ENCODE data around the gene SENP5.

The SENP5 gene

DNA sequence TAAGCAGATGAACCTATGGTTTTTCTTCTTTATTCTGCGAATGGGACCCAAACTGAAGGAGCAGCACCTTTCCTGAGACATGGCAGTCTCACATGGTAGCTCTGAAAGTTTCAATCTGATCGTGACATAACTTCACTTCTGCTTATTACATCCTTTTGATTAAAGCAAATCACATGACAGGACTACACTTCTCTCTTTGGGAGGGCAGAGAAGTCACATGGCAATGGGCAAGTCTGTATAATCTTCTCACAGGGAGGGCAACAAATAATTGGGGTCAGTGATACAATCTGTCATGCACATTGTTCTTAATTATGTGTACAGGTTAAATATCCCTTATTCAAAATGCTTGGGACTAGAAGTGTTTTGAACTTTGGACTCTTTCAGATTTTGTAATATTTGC is 53.0 kb downstream of the SENP5 start:
- Histone ChIP-seq H3K4me3 (ENCODE audit: low read depth, low read length) (no peak overlapping the region), H3K27ac (ENCODE audit: low read depth, low read length) (no peak overlapping the region), H3K36me3 (ENCODE audit: control insufficient read depth, insufficient read depth, low read length) (peaks cover 12% of the 10 kb centered on the region), H3K27me3 (ENCODE audit: control insufficient read depth, insufficient read depth, low read length) (no peaks in the 10 kb centered on the region), H3K4me1 (ENCODE audit: control insufficient read depth, insufficient read depth, low read length) (no peaks in the 10 kb centered on the region), H3K9me3 (ENCODE audit: control insufficient read depth, insufficient read depth, low read depth, low read length) (no peaks in the 10 kb centered on the region), H3K9ac (ENCODE audit: low read length) (no peak overlapping the region)

DNA sequence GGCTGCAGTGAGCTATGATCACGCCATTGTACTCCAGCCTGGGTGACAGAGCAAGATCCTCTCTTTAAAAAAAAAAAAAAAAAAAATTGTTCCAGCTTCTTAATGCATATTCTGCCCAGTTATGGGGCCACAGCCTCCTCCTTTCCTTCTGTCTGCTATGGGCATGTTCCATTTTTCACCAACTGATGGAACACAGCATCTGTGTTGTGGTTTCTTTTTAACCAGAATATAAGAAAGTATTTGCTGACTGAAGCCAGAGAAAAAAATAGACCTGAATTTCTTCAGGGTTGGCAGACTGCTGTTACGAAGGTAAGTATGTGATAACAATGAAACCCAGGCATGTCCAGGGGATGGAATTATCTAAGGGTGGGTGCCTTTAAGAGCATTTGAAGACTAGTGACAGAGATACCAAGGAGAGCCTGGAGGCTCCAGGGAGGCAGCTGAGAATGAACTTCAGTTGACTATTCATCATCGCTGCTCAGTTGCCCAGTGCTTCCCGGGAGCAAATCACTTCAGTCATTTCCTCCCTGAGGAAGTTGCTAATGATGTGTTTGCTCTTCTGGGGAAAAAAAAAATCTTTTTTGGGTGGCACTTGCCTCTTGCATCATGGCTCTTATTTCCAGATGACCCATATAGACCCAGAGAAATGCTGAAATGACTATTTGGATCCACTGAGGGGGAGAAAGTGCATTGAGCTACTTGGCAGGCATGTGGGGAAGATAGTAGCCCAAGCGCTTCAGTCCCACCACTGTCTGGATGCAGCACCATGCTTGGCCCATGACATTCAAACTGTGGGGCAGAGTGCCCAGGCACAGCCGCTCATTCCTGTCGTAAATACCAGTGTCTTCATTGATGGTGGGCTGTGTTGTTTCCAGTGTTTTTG is 60.1 kb downstream of the SENP5 start:
- H3K9me3 ChIP-seq (ENCODE audit: control insufficient read depth, insufficient read depth, low read depth, low read length): no peaks in the 10 kb centered on the region
- peaks cover 44% of the 10 kb centered on the region for H3K36me3 ChIP-seq (ENCODE audit: control insufficient read depth, insufficient read depth, low read length)
- no peak overlapping the region for H3K9ac ChIP-seq (ENCODE audit: low read length)
- no peak overlapping the region for H3K4me3 ChIP-seq (ENCODE audit: low read depth, low read length)
- 0 out of 2 replicates have a peak overlapping the region, but pooled peaks have one; percentile 9 for H3K27ac ChIP-seq (ENCODE audit: low read depth, low read length)
- H3K27me3 ChIP-seq (ENCODE audit: control insufficient read depth, insufficient read depth, low read length): no peaks in the 10 kb centered on the region
- peaks cover 8% of the 10 kb centered on the region; the same call in 1 of the 2 replicates for H3K4me1 ChIP-seq (ENCODE audit: control insufficient read depth, insufficient read depth, low read length)

DNA sequence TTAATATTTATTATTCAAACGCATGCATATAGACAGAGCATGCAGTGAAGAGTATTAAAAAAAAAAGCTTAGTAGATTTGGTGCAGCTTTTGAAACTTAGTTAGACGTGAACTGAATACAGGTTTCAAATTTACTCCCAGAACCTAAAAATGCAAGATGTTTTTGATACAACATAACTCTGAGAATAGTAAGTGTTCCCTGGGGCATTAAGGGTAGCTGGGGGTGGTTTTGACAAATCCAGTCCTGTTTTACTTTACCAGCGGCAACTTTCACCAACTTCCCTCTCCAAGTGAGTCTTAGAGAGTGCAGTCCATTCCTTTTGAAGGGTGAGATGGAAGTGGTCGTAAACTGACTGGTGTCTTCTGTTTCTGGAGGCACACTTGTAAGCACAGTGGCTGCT is 63.4 kb downstream of the SENP5 start:
- H3K9me3 ChIP-seq (ENCODE audit: control insufficient read depth, insufficient read depth, low read depth, low read length): no peaks in the 10 kb centered on the region
- no peak overlapping the region for H3K27ac ChIP-seq (ENCODE audit: low read depth, low read length)
- H3K4me3 ChIP-seq (ENCODE audit: low read depth, low read length): no peak overlapping the region
- H3K27me3 ChIP-seq (ENCODE audit: control insufficient read depth, insufficient read depth, low read length): no peaks in the 10 kb centered on the region
- H3K36me3 ChIP-seq (ENCODE audit: control insufficient read depth, insufficient read depth, low read length): peaks cover 70% of the 10 kb centered on the region
- no peak overlapping the region for H3K9ac ChIP-seq (ENCODE audit: low read length)
- peaks cover 8% of the 10 kb centered on the region; the same call in 1 of the 2 replicates for H3K4me1 ChIP-seq (ENCODE audit: control insufficient read depth, insufficient read depth, low read length)

DNA sequence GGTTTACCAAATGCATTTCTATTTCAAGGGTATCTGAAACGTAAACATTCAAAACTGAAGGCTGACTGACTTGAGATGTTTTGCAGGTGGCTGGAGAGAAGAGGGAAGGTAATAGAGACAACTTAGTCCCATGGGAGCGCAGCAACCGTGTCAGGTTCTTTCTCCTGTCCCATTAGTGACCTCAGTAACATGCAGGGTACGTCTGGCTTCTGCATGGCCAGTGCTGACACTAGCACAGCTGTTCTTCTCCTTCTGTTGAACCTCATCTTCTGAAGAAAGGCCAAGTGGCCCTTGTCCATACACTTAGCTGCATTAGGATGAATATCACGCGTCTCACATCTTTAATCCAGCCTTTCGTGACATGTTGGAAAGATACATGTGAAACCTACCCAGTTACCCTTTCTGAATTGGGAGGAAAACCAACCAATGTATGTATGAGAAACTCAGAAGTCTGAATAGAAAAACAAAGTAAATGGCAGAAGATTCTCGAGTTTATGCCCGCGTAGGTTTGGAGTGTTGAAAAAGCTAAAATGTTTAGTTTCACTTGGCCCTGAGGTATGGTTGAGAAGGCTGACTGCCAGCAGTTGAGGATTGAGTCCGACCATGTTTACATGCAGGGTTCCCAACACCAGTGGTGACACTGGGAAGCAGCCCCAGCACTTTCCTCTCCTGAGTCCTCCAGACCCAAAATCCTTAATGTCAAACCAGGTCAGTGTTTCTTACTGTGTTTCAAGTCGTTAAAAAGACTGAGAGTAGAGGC is 64.3 kb downstream of the SENP5 start:
- no peaks in the 10 kb centered on the region for H3K9me3 ChIP-seq (ENCODE audit: control insufficient read depth, insufficient read depth, low read depth, low read length)
- H3K4me3 ChIP-seq (ENCODE audit: low read depth, low read length): no peak overlapping the region
- H3K4me1 ChIP-seq (ENCODE audit: control insufficient read depth, insufficient read depth, low read length): peaks cover 8% of the 10 kb centered on the region; the same call in 1 of the 2 replicates
- no peak overlapping the region for H3K27ac ChIP-seq (ENCODE audit: low read depth, low read length)
- peaks cover 79% of the 10 kb centered on the region for H3K36me3 ChIP-seq (ENCODE audit: control insufficient read depth, insufficient read depth, low read length)
- no peak overlapping the region for H3K9ac ChIP-seq (ENCODE audit: low read length)
- H3K27me3 ChIP-seq (ENCODE audit: control insufficient read depth, insufficient read depth, low read length): no peaks in the 10 kb centered on the region

DNA sequence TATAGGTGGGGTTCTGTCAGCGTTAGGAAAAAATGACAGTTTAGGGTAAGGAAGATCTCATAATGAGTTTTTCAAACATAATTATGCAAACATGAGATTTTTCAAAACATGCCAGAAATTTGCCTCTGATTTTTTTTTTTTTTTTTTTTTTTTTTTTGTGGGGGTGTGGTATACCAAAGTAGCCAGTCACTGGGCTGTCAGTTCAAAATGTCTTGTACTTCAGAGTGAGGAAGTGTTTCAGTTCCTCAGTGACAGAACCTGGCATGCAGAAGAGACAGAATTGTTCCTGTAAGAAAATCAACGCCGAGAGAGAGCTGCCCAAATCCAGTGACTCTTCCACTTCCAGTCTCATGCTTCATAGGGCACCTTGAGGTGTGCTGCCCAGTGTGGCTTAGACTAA is 64.9 kb downstream of the SENP5 start:
- Histone ChIP-seq H3K36me3 (ENCODE audit: control insufficient read depth, insufficient read depth, low read length) (peaks cover 85% of the 10 kb centered on the region), H3K27me3 (ENCODE audit: control insufficient read depth, insufficient read depth, low read length) (no peaks in the 10 kb centered on the region), H3K4me1 (ENCODE audit: control insufficient read depth, insufficient read depth, low read length) (peaks cover 6% of the 10 kb centered on the region; the same call in 1 of the 2 replicates), H3K4me3 (ENCODE audit: low read depth, low read length) (no peak overlapping the region), H3K9ac (ENCODE audit: low read length) (no peak overlapping the region), H3K27ac (ENCODE audit: low read depth, low read length) (no peak overlapping the region), H3K9me3 (ENCODE audit: control insufficient read depth, insufficient read depth, low read depth, low read length) (no peaks in the 10 kb centered on the region)

DNA sequence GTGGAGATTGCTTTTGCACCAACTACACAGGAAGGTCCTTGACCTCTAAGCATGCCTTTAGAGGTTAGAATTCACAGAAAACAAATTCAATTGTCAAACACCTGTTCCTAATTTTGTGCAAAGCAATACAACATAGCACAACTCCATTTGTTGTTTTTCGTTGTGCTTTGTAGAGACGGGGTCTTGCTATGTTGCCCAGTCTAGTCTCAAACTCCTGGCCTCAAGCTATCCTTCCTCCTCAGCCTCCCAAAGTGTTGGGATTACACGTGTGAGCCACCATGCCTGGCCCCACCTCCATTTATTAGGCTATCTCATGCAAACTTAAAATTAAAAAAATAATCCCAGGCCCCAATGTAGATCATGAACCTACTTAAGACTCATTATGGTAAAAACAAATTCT is 68.6 kb downstream of the SENP5 start:
- Histone ChIP-seq H3K9me3 (ENCODE audit: control insufficient read depth, insufficient read depth, low read depth, low read length) (no peaks in the 10 kb centered on the region), H3K27ac (ENCODE audit: low read depth, low read length) (no peak overlapping the region), H3K27me3 (ENCODE audit: control insufficient read depth, insufficient read depth, low read length) (no peaks in the 10 kb centered on the region), H3K36me3 (ENCODE audit: control insufficient read depth, insufficient read depth, low read length) (peaks cover 88% of the 10 kb centered on the region), H3K4me1 (ENCODE audit: control insufficient read depth, insufficient read depth, low read length) (peaks cover 5% of the 10 kb centered on the region; the same call in 1 of the 2 replicates), H3K9ac (ENCODE audit: low read length) (no peak overlapping the region), H3K4me3 (ENCODE audit: low read depth, low read length) (no peak overlapping the region)

DNA sequence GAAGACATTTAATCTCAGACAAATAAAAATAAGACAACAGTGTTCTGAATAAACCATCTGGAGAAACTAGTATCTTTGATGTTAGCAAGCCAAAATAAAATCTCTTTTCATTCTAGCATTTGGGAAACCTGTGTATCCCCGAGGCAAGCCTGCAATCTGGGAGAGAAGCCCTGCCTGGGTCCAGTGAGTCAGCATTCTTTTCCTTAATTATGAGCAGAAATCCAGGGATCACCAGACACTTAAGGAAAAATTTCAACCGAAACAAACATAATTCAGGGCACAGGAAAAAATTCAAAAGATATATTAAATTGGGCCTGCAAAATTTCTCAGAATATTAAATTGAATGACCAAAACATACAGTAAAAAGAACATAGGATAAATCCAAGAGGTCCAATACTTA is 70.4 kb downstream of the SENP5 start:
- Histone ChIP-seq H3K27ac (ENCODE audit: low read depth, low read length) (no peak overlapping the region), H3K36me3 (ENCODE audit: control insufficient read depth, insufficient read depth, low read length) (peaks cover 72% of the 10 kb centered on the region)

DNA sequence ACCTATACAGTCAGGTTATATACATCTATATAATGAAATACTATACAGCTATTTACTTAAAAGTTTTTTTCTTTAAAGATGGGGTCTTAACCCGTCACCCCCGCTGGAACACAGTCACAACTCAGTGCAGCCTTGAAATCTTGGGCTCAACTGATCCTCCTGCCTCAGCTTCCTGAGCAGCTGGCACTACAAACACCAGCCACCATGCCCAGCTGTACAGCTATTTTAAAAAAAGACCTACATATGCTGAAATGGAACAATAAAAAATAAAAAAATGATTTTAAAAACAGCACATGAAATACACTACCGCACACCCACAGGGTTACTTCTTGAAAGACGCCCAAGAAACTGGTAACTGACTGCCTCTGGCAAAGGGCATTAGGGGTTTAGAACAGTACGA is 70.9 kb downstream of the SENP5 start:
- Histone ChIP-seq H3K36me3 (ENCODE audit: control insufficient read depth, insufficient read depth, low read length) (peaks cover 68% of the 10 kb centered on the region), H3K27ac (ENCODE audit: low read depth, low read length) (no peak overlapping the region)

More for the DNA sequence above, 70.4 kb downstream of the SENP5 start:
- Histone ChIP-seq H3K9me3 (ENCODE audit: control insufficient read depth, insufficient read depth, low read depth, low read length) (no peaks in the 10 kb centered on the region), H3K9ac (ENCODE audit: low read length) (no peak overlapping the region), H3K27me3 (ENCODE audit: control insufficient read depth, insufficient read depth, low read length) (no peaks in the 10 kb centered on the region), H3K4me1 (ENCODE audit: control insufficient read depth, insufficient read depth, low read length) (peaks cover 5% of the 10 kb centered on the region; the same call in 1 of the 2 replicates), H3K4me3 (ENCODE audit: low read depth, low read length) (no peak overlapping the region)

DNA sequence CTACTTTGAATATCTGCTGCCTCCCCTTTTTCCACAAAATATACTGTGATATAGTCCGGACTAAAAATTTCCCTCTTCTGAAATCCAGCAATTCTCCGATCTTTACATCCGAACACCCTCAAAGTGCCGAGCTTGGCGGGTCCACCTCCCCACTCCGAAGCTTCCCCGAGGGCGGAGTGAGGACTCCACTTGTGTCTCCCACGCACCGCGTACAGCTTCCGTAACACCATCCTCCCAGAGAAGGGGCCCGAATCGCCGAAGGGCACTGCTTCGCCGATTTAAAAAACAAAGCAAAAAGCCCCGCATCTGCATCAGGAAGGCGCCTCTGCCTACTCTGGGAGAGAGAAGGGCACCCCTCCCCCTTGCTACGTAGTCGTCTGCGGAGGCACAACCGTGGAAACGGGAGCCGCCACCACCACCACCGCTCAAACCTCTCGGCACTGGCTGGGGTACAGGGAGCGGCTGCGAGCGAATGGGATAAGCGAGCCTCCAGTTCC is 74.1 kb downstream of the SENP5 start:
- peak overlapping the region; percentile 95 for H3K9ac ChIP-seq (ENCODE audit: low read length)
- no peaks in the 10 kb centered on the region for H3K9me3 ChIP-seq (ENCODE audit: control insufficient read depth, insufficient read depth, low read depth, low read length)
- peak overlapping the region; percentile 80 for H3K4me3 ChIP-seq (ENCODE audit: low read depth, low read length)
- peaks cover 11% of the 10 kb centered on the region for H3K4me1 ChIP-seq (ENCODE audit: control insufficient read depth, insufficient read depth, low read length)
- peaks cover 36% of the 10 kb centered on the region for H3K36me3 ChIP-seq (ENCODE audit: control insufficient read depth, insufficient read depth, low read length)
- H3K27me3 ChIP-seq (ENCODE audit: control insufficient read depth, insufficient read depth, low read length): no peaks in the 10 kb centered on the region
- H3K27ac ChIP-seq (ENCODE audit: low read depth, low read length): peak overlapping the region; percentile 80

More for the DNA sequence above, 70.9 kb downstream of the SENP5 start:
- H3K9ac ChIP-seq (ENCODE audit: low read length): no peak overlapping the region
- no peak overlapping the region for H3K4me3 ChIP-seq (ENCODE audit: low read depth, low read length)
- no peaks in the 10 kb centered on the region for H3K9me3 ChIP-seq (ENCODE audit: control insufficient read depth, insufficient read depth, low read depth, low read length)
- H3K4me1 ChIP-seq (ENCODE audit: control insufficient read depth, insufficient read depth, low read length): peaks cover 8% of the 10 kb centered on the region
- no peaks in the 10 kb centered on the region for H3K27me3 ChIP-seq (ENCODE audit: control insufficient read depth, insufficient read depth, low read length)

DNA sequence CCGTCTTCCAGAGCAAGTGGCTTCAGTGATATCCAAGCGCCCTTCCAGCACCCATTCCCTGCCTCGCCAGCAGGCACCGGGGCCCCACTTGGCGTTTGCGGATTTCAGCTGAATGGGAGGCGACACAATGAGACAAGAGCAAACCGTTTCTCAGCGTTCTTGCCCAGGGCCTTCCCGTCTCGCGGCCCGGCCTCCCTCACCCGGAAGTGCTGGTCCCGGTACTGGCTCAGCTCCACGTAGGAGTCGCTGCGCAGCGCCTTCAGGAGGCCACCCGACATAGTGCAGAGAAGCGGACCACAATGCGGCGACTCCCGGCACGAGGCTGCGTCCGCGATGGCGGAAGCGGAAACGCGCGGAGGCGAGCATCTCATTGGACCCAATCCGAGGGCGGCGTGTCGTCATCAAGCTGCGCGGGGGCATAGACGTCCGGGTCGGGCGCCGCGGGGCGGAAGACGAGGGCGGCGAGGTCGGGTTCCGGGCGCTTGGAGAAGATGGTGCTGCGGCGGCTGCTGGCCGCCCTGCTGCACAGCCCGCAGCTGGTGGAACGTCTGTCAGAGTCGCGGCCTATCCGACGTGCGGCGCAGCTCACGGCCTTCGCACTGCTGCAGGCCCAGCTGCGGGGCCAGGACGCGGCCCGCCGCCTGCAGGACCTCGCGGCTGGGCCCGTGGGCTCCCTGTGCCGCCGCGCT is 74.7 kb downstream of the SENP5 start, which contains the start of gene NCBP2:
NCBP2 (minus strand) TSS at position 303 of the 689 bp plus-strand sequence; CDS start at position 278, 25 bp downstream.
- Histone ChIP-seq H3K4me1 (ENCODE audit: control insufficient read depth, insufficient read depth, low read length) (peaks cover 11% of the 10 kb centered on the region), H3K4me3 (ENCODE audit: low read depth, low read length) (peak within 1 kb of the TSS; percentile 80), H3K9me3 (ENCODE audit: control insufficient read depth, insufficient read depth, low read depth, low read length) (no peaks in the 10 kb centered on the region), H3K9ac (ENCODE audit: low read length) (peak within 1 kb of the TSS; percentile 95), H3K27ac (ENCODE audit: low read depth, low read length) (peak within 1 kb of the TSS; percentile 80), H3K27me3 (ENCODE audit: control insufficient read depth, insufficient read depth, low read length) (no peaks in the 10 kb centered on the region), H3K36me3 (ENCODE audit: control insufficient read depth, insufficient read depth, low read length) (peaks cover 30% of the 10 kb centered on the region)
